ENCODE data around the gene ARFGAP2. TPM values are rescaled to one million over a fixed set of nuclear protein-coding genes. Genes with fewer than 3 reads are reported as not detected.
"Not testable (repeated sequence)": the region's sequence is repeated elsewhere in the genome, so short reads cannot be mapped to it uniquely, and the experiment has no call there.

Gene ARFGAP2
- total and polyA plus RNA-seq, 5 donors from 2014 or later = 102 to 169 (median 110) TPM

GRCh38 chr11:47213950-47214565 is 37.4 kb upstream of the ARFGAP2 start:
- Histone ChIP-seq H3K4me1 (ENCODE audit: control insufficient read depth, insufficient read depth, low read length, poor library complexity, severe bottlenecking) (peaks cover 25% of the 10 kb centered on the region), H3K36me3 (ENCODE audit: control insufficient read depth, insufficient read depth, low read length) (peaks cover 8% of the 10 kb centered on the region), H3K4me3 (ENCODE audit: low read depth, low read length) (peak overlapping the region; percentile 79), H3K27ac (ENCODE audit: insufficient read depth, low read length, poor library complexity, severe bottlenecking) (peak overlapping the region; percentile 84), H3K27me3 (ENCODE audit: control insufficient read depth, insufficient read depth, low read length) (no peaks in the 10 kb centered on the region), H3K9me3 (ENCODE audit: control insufficient read depth in 2 of 2, low read length in 2 of 2) (no peaks in the 10 kb centered on the region)
- ATAC-seq (ENCODE audit: low read depth in 2 of 2) (peak; percentile 73 to 80), DNase-seq (peak; percentile 79 to 94 (median 81))
- Mint-ChIP-seq H3K4me1 (peaks cover 16 to 38% (median 27%) of the 10 kb centered on the region in 4 donors), H3K9me3 (no peaks in the 10 kb centered on the region), H3K27ac (peak overlapping the region; percentile 98 to 99 (median 99)), H3K27me3 (peaks cover 5% of the 10 kb centered on the region), H3K36me3 (peaks cover 9% of the 10 kb centered on the region), H3K4me3 (peak overlapping the region; percentile 96 to 100 (median 99))

GRCh38 chr11:47212938-47213337 is 36.3 kb upstream of the ARFGAP2 start:
- Mint-ChIP-seq H3K4me3 (peak overlapping the region in 1 of 4 donors; percentile 25), H3K27me3 (peaks cover 5% of the 10 kb centered on the region)

GRCh38 chr11:47208628-47209027 is 31.9 kb upstream of the ARFGAP2 start:
- H3K36me3 Mint-ChIP-seq = no peaks in the 10 kb centered on the region
- no peaks in the 10 kb centered on the region for H3K36me3 ChIP-seq (ENCODE audit: control insufficient read depth, insufficient read depth, low read length)
- no peak overlapping the region for H3K27ac ChIP-seq (ENCODE audit: insufficient read depth, low read length, poor library complexity, severe bottlenecking)
- no peak overlapping the region for H3K4me3 Mint-ChIP-seq
- H3K4me1 Mint-ChIP-seq = no peaks in the 10 kb centered on the region
- H3K4me1 ChIP-seq (ENCODE audit: control insufficient read depth, insufficient read depth, low read length, poor library complexity, severe bottlenecking) = no peaks in the 10 kb centered on the region
- no peaks in the 10 kb centered on the region for H3K27me3 ChIP-seq (ENCODE audit: control insufficient read depth, insufficient read depth, low read length)
- H3K27me3 Mint-ChIP-seq = peaks cover 10% of the 10 kb centered on the region
- no peaks in the 10 kb centered on the region for H3K9me3 Mint-ChIP-seq
- DNase-seq (no peak), ATAC-seq (ENCODE audit: low read depth in 2 of 2) (no peak)
- no peak overlapping the region for H3K27ac Mint-ChIP-seq
- H3K9me3 ChIP-seq (ENCODE audit: control insufficient read depth in 2 of 2, low read length in 2 of 2) = no peaks in the 10 kb centered on the region
- H3K4me3 ChIP-seq (ENCODE audit: low read depth, low read length) = no peak overlapping the region

More at GRCh38 chr11:47212938-47213337, 36.3 kb upstream of the ARFGAP2 start:
- Histone ChIP-seq H3K9me3 (ENCODE audit: control insufficient read depth in 2 of 2, low read length in 2 of 2) (no peaks in the 10 kb centered on the region), H3K27me3 (ENCODE audit: control insufficient read depth, insufficient read depth, low read length) (no peaks in the 10 kb centered on the region), H3K36me3 (ENCODE audit: control insufficient read depth, insufficient read depth, low read length) (peaks cover 3% of the 10 kb centered on the region), H3K27ac (ENCODE audit: insufficient read depth, low read length, poor library complexity, severe bottlenecking) (no peak overlapping the region), H3K4me3 (ENCODE audit: low read depth, low read length) (no peak overlapping the region), H3K4me1 (ENCODE audit: control insufficient read depth, insufficient read depth, low read length, poor library complexity, severe bottlenecking) (peaks cover 21% of the 10 kb centered on the region)
- H3K4me1 Mint-ChIP-seq = peaks cover 11 to 31% (median 21%) of the 10 kb centered on the region in 4 donors
- no peak for ATAC-seq (ENCODE audit: low read depth in 2 of 2)
- H3K9me3 Mint-ChIP-seq = no peaks in the 10 kb centered on the region
- no peak for DNase-seq
- H3K27ac Mint-ChIP-seq = no peak overlapping the region
- H3K36me3 Mint-ChIP-seq = peaks cover 2% of the 10 kb centered on the region

GRCh38 chr11:47208008-47208552 is 31.4 kb upstream of the ARFGAP2 start:
- not testable (repeated sequence) for ATAC-seq (ENCODE audit: low read depth in 2 of 2); H3K4me3 Mint-ChIP-seq; H3K9me3 ChIP-seq (ENCODE audit: control insufficient read depth in 2 of 2, low read length in 2 of 2)

GRCh38 chr11:47207459-47207858 is 30.8 kb upstream of the ARFGAP2 start:
- Histone ChIP-seq H3K4me1 (ENCODE audit: control insufficient read depth, insufficient read depth, low read length, poor library complexity, severe bottlenecking) (no peaks in the 10 kb centered on the region), H3K4me3 (ENCODE audit: low read depth, low read length) (no peak overlapping the region), H3K36me3 (ENCODE audit: control insufficient read depth, insufficient read depth, low read length) (no peaks in the 10 kb centered on the region), H3K9me3 (ENCODE audit: control insufficient read depth in 2 of 2, low read length in 2 of 2) (no peaks in the 10 kb centered on the region), H3K27me3 (ENCODE audit: control insufficient read depth, insufficient read depth, low read length) (no peaks in the 10 kb centered on the region), H3K27ac (ENCODE audit: insufficient read depth, low read length, poor library complexity, severe bottlenecking) (no peak overlapping the region)
- no peaks in the 10 kb centered on the region for H3K4me1 Mint-ChIP-seq
- peaks cover 10% of the 10 kb centered on the region for H3K27me3 Mint-ChIP-seq
- H3K27ac Mint-ChIP-seq = peak overlapping the region in 1 of 3 donors; percentile 4
- no peak overlapping the region for H3K4me3 Mint-ChIP-seq
- no peaks in the 10 kb centered on the region for H3K36me3 Mint-ChIP-seq
- DNase-seq (no peak), ATAC-seq (ENCODE audit: low read depth in 2 of 2) (no peak)
- no peaks in the 10 kb centered on the region for H3K9me3 Mint-ChIP-seq

More at GRCh38 chr11:47208008-47208552, 31.4 kb upstream of the ARFGAP2 start:
- H3K4me3 ChIP-seq (ENCODE audit: low read depth, low read length); H3K27ac ChIP-seq (ENCODE audit: insufficient read depth, low read length, poor library complexity, severe bottlenecking); H3K27me3 Mint-ChIP-seq; H3K27ac Mint-ChIP-seq; DNase-seq; H3K27me3 ChIP-seq (ENCODE audit: control insufficient read depth, insufficient read depth, low read length); H3K4me1 Mint-ChIP-seq; H3K36me3 ChIP-seq (ENCODE audit: control insufficient read depth, insufficient read depth, low read length); H3K36me3 Mint-ChIP-seq; H3K9me3 Mint-ChIP-seq; H3K4me1 ChIP-seq (ENCODE audit: control insufficient read depth, insufficient read depth, low read length, poor library complexity, severe bottlenecking): not testable (repeated sequence)

- not testable (repeated sequence) for H3K4me3 Mint-ChIP-seq; H3K4me3 ChIP-seq (ENCODE audit: low read depth, low read length); H3K4me1 ChIP-seq (ENCODE audit: control insufficient read depth, insufficient read depth, low read length, poor library complexity, severe bottlenecking); H3K27ac Mint-ChIP-seq; H3K27me3 ChIP-seq (ENCODE audit: control insufficient read depth, insufficient read depth, low read length); H3K9me3 Mint-ChIP-seq; H3K9me3 ChIP-seq (ENCODE audit: control insufficient read depth in 2 of 2, low read length in 2 of 2); H3K4me1 Mint-ChIP-seq; H3K27ac ChIP-seq (ENCODE audit: insufficient read depth, low read length, poor library complexity, severe bottlenecking); DNase-seq; H3K27me3 Mint-ChIP-seq; ATAC-seq (ENCODE audit: low read depth in 2 of 2); H3K36me3 Mint-ChIP-seq; H3K36me3 ChIP-seq (ENCODE audit: control insufficient read depth, insufficient read depth, low read length)
Observed at GRCh38 chr11:47206577-47206976, 29.9 kb upstream of the ARFGAP2 start.

GRCh38 chr11:47204637-47204989 is 27.9 kb upstream of the ARFGAP2 start:
- Mint-ChIP-seq H3K4me3 (no peak overlapping the region), H3K36me3 (no peaks in the 10 kb centered on the region), H3K9me3 (no peaks in the 10 kb centered on the region), H3K27ac (no peak overlapping the region), H3K4me1 (no peaks in the 10 kb centered on the region), H3K27me3 (peaks cover 14% of the 10 kb centered on the region)
- H3K36me3 ChIP-seq (ENCODE audit: control insufficient read depth, insufficient read depth, low read length) = no peaks in the 10 kb centered on the region
- no peak overlapping the region for H3K4me3 ChIP-seq (ENCODE audit: low read depth, low read length)
- H3K27ac ChIP-seq (ENCODE audit: insufficient read depth, low read length, poor library complexity, severe bottlenecking) = no peak overlapping the region
- no peaks in the 10 kb centered on the region for H3K9me3 ChIP-seq (ENCODE audit: control insufficient read depth in 2 of 2, low read length in 2 of 2)
- ATAC-seq (ENCODE audit: low read depth in 2 of 2) (no peak), DNase-seq (no peak)
- H3K27me3 ChIP-seq (ENCODE audit: control insufficient read depth, insufficient read depth, low read length) = no peaks in the 10 kb centered on the region
- H3K4me1 ChIP-seq (ENCODE audit: control insufficient read depth, insufficient read depth, low read length, poor library complexity, severe bottlenecking) = no peaks in the 10 kb centered on the region

GRCh38 chr11:47202576-47202975 is 25.9 kb upstream of the ARFGAP2 start:
- Mint-ChIP-seq H3K27me3 (peaks cover 20% of the 10 kb centered on the region), H3K4me1 (no peaks in the 10 kb centered on the region), H3K9me3 (no peaks in the 10 kb centered on the region), H3K27ac (no peak overlapping the region), H3K36me3 (no peaks in the 10 kb centered on the region), H3K4me3 (no peak overlapping the region)
- H3K4me1 ChIP-seq (ENCODE audit: control insufficient read depth, insufficient read depth, low read length, poor library complexity, severe bottlenecking) = no peaks in the 10 kb centered on the region
- no peak for ATAC-seq (ENCODE audit: low read depth in 2 of 2)
- no peak overlapping the region for H3K4me3 ChIP-seq (ENCODE audit: low read depth, low read length)
- H3K36me3 ChIP-seq (ENCODE audit: control insufficient read depth, insufficient read depth, low read length) = no peaks in the 10 kb centered on the region
- no peaks in the 10 kb centered on the region for H3K27me3 ChIP-seq (ENCODE audit: control insufficient read depth, insufficient read depth, low read length)
- no peak overlapping the region for H3K27ac ChIP-seq (ENCODE audit: insufficient read depth, low read length, poor library complexity, severe bottlenecking)
- no peak for DNase-seq
- no peaks in the 10 kb centered on the region for H3K9me3 ChIP-seq (ENCODE audit: control insufficient read depth in 2 of 2, low read length in 2 of 2)
